ENCODE measurements around the gene SNTG2. TPM values are rescaled to one million over a fixed set of nuclear protein-coding genes. Genes with fewer than 3 reads are reported as not detected.

SNTG2 gene
- total RNA-seq, 5 donors from 2014 or later (not counting 1 experiment from before 2014, with no cell fraction given) = 0.86 to 4.8 (median 2.7) TPM

DNA sequence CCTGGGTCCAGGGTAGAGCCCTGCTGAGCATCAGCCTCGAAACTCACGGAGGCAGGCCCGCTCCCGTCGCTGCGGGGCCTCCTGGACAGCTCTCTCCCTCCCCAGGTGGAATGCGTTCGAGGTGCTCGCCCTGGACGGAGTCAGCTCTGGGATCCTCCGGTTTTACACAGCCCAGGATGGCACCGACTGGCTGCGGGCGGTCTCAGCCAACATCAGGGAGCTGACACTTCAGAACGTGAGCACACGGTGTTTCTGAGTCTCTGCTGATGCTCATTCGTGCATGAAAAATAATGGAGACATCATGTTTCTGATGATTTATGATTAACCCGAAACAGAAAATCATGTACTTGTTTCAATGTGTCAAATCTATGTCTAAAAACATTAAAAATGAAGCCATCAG is 287.1 kb downstream of the SNTG2 start:
- H3K36me3 ChIP-seq (ENCODE audit: control insufficient read depth in 2 of 2, extremely low read depth in 1 of 2, insufficient read depth in 1 of 2, low read length in 1 of 2) = no peaks in the 10 kb centered on the region
- peaks cover 0 to 4% of the 10 kb centered on the region in 2 experiments for H3K27me3 ChIP-seq (replicated peaks in 1 of 2; ENCODE audit: control insufficient read depth in 2 of 2, extremely low read depth in 1 of 2, insufficient read depth in 2 of 2, low read length in 1 of 2)
- ATAC-seq (replicated peaks in 1 of 4) = no peak
- ChIA-PET POLR2A (no interaction called here), CTCF (no interaction called here)
- 85% methylated on average over 18 of the region's 18 CpGs for whole genome bisulfite sequencing (ENCODE audit: insufficient coverage)
- Mint-ChIP-seq H3K36me3 (no peaks in the 10 kb centered on the region), H3K27me3 (no peaks in the 10 kb centered on the region), H3K9me3 (no peaks in the 10 kb centered on the region), H3K4me3 (no peak overlapping the region), H3K4me1 (no peaks in the 10 kb centered on the region), H3K27ac (no peak overlapping the region)
- no peak for DNase-seq
- H3K9me3 ChIP-seq = no peaks in the 10 kb centered on the region
- no peak overlapping the region for H3K27ac ChIP-seq (ENCODE audit: low read length)
- H3K4me3 ChIP-seq (ENCODE audit: control insufficient read depth in 1 of 2, extremely low read depth in 1 of 2, low read length in 1 of 2) = no peak overlapping the region
- H3K4me1 ChIP-seq (ENCODE audit: control insufficient read depth in 1 of 2, extremely low read depth in 1 of 2, insufficient read depth in 2 of 2, low read length in 2 of 2) = no peaks in the 10 kb centered on the region

DNA sequence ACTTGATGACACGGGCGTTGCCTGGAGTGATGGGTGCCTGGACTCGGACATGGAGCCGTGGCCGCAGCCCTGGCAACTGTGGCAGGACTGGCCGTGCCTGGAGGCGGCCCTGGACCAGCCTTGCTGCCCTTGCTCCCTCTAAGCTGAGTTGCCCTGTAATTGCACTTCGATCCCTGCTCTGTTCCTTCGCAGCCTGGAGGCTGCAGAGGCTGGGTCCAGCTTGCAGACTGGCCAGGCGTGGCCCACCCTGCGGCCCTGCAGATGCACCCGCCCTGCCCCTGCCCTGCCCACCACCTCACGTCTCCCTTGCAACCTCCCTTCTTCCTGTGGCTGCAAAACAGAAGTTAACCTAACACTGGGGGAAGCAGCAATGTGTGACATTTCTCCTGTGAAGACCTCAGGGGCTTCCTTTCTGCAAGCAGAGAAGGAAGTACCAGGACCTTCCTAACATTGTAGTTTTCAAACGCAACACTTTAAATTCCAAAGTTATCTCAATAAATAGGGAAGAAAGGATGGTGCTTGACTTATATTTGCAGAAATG is 288.0 kb downstream of the SNTG2 start:
- Histone ChIP-seq H3K9me3 (no peaks in the 10 kb centered on the region), H3K4me1 (ENCODE audit: control insufficient read depth in 1 of 2, extremely low read depth in 1 of 2, insufficient read depth in 2 of 2, low read length in 2 of 2) (no peaks in the 10 kb centered on the region), H3K4me3 (ENCODE audit: control insufficient read depth in 1 of 2, extremely low read depth in 1 of 2, low read length in 1 of 2) (no peak overlapping the region), H3K27ac (ENCODE audit: low read length) (no peak overlapping the region), H3K27me3 (replicated peaks in 1 of 2; ENCODE audit: control insufficient read depth in 2 of 2, extremely low read depth in 1 of 2, insufficient read depth in 2 of 2, low read length in 1 of 2) (peaks cover 0 to 6% of the 10 kb centered on the region in 2 experiments), H3K36me3 (ENCODE audit: control insufficient read depth in 2 of 2, extremely low read depth in 1 of 2, insufficient read depth in 1 of 2, low read length in 1 of 2) (no peaks in the 10 kb centered on the region)
- no peaks in the 10 kb centered on the region for H3K9me3 Mint-ChIP-seq
- CTCF ChIA-PET = no interaction called here
- POLR2A ChIA-PET = no interaction called here
- H3K27ac Mint-ChIP-seq = no peak overlapping the region
- DNase-seq (no peak), ATAC-seq (replicated peaks in 1 of 4) (no peak)
- H3K36me3 Mint-ChIP-seq = no peaks in the 10 kb centered on the region
- no peak overlapping the region for H3K4me3 Mint-ChIP-seq
- no peaks in the 10 kb centered on the region for H3K4me1 Mint-ChIP-seq
- 70% methylated on average over 13 of the region's 14 CpGs for WGBS (ENCODE audit: insufficient coverage)
- no peaks in the 10 kb centered on the region for H3K27me3 Mint-ChIP-seq

DNA sequence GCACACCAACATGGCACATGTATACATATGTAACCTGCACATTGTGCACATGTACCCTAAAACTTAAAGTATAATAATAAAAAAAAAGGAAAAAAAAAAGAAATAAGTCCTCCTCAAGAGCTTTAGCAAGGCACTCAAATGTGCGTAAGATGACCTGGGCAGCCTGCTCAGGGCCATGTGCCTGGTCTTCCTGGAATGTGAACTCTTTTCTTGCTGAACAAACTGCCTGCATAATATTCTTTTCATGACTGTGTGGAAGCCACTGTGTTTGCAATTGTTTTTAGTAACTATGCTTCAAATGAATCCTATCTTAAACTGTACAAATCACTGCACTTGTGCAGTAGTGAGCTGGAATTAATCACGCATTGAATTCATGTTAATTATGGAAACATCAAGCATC is 294.5 kb downstream of the SNTG2 start:
- peaks cover 0 to 4% (median 2%) of the 10 kb centered on the region in 3 donors for H3K4me1 Mint-ChIP-seq
- H3K36me3 ChIP-seq (ENCODE audit: control insufficient read depth in 2 of 2, extremely low read depth in 1 of 2, insufficient read depth in 1 of 2, low read length in 1 of 2) = no peaks in the 10 kb centered on the region
- POLR2A ChIA-PET = interaction anchor here in 1 of 2 donors (0.7 kb wide), 1 partner anchor 120 kb away, joined by 6 read pairs; no protein-coding TSS in a partner anchor
- ATAC-seq (replicated peaks in 1 of 4) = no peak
- no peaks in the 10 kb centered on the region for H3K9me3 Mint-ChIP-seq
- H3K27me3 Mint-ChIP-seq = peaks cover 0 to 2% of the 10 kb centered on the region in 2 donors
- no peaks in the 10 kb centered on the region for H3K4me1 ChIP-seq (ENCODE audit: control insufficient read depth in 1 of 2, extremely low read depth in 1 of 2, insufficient read depth in 2 of 2, low read length in 2 of 2)
- H3K36me3 Mint-ChIP-seq = no peaks in the 10 kb centered on the region
- H3K9me3 ChIP-seq = no peaks in the 10 kb centered on the region
- no peak overlapping the region for H3K4me3 ChIP-seq (ENCODE audit: control insufficient read depth in 1 of 2, extremely low read depth in 1 of 2, low read length in 1 of 2)
- no CpG with 5 or more reads among the region's 2 CpGs for WGBS (ENCODE audit: insufficient coverage)
- H3K27me3 ChIP-seq (replicated peaks in 1 of 2; ENCODE audit: control insufficient read depth in 2 of 2, extremely low read depth in 1 of 2, insufficient read depth in 2 of 2, low read length in 1 of 2) = peaks cover 0 to 5% of the 10 kb centered on the region in 2 experiments
- CTCF ChIA-PET = no interaction called here
- no peak overlapping the region for H3K27ac Mint-ChIP-seq
- H3K4me3 Mint-ChIP-seq = no peak overlapping the region
- no peak overlapping the region for H3K27ac ChIP-seq (ENCODE audit: low read length)
- DNase-seq = no peak

DNA sequence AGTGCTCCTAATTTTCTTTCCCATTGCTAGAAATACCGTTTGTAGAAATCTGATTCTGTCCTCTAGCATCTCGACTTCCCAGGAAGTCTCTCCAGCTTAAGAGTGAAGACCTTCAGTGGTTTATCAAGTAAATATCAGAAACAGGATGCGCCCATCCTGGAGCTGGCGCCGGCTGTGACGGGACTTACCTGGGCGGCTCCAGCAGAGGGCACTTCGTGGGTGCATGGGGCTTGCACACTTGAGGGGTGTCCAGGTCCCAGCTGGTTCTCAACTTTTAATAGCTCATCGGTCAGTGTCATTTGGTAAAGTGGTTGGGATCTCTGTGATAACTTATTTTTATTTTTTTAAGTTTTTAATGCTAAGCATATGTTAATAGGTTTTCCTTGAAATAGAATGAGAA is 295.6 kb downstream of the SNTG2 start:
- Mint-ChIP-seq H3K4me3 (no peak overlapping the region), H3K27me3 (peaks cover 0 to 4% of the 10 kb centered on the region in 2 donors), H3K4me1 (peaks cover 0 to 9% (median 9%) of the 10 kb centered on the region in 3 donors), H3K36me3 (no peaks in the 10 kb centered on the region), H3K9me3 (no peaks in the 10 kb centered on the region), H3K27ac (no peak overlapping the region)
- 79% methylated on average over 8 of the region's 9 CpGs for WGBS (ENCODE audit: insufficient coverage)
- Histone ChIP-seq H3K4me1 (ENCODE audit: control insufficient read depth in 1 of 2, extremely low read depth in 1 of 2, insufficient read depth in 2 of 2, low read length in 2 of 2) (no peaks in the 10 kb centered on the region), H3K27me3 (replicated peaks in 1 of 2; ENCODE audit: control insufficient read depth in 2 of 2, extremely low read depth in 1 of 2, insufficient read depth in 2 of 2, low read length in 1 of 2) (peaks cover 0 to 6% of the 10 kb centered on the region in 2 experiments), H3K9me3 (no peaks in the 10 kb centered on the region), H3K4me3 (ENCODE audit: control insufficient read depth in 1 of 2, extremely low read depth in 1 of 2, low read length in 1 of 2) (no peak overlapping the region), H3K27ac (ENCODE audit: low read length) (no peak overlapping the region), H3K36me3 (ENCODE audit: control insufficient read depth in 2 of 2, extremely low read depth in 1 of 2, insufficient read depth in 1 of 2, low read length in 1 of 2) (no peaks in the 10 kb centered on the region)
- no peak for DNase-seq
- ChIA-PET CTCF (no interaction called here), POLR2A (no interaction called here)
- no peak for ATAC-seq (replicated peaks in 1 of 4)

DNA sequence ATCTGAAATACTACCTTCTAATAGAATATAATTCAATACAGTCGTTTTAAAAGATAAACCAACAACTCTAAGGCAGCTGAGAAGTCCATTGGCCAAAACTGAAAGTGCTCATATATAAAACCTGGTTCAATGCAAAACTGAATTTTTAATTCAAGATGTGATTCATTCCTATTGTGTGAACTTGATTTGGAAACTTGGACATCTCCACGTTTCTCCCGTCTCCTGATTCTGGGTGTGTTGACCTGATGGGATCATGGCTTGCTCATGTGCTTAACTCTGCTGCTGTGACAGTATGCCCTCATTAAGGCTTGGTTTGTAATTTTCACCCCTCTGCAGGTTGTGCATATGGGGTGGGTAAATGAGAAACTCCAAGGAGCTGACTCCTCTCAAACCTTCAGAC is 296.3 kb downstream of the SNTG2 start:
- no peaks in the 10 kb centered on the region for H3K9me3 Mint-ChIP-seq
- no peaks in the 10 kb centered on the region for H3K36me3 Mint-ChIP-seq
- Histone ChIP-seq H3K27ac (ENCODE audit: low read length) (no peak overlapping the region), H3K36me3 (ENCODE audit: control insufficient read depth in 2 of 2, extremely low read depth in 1 of 2, insufficient read depth in 1 of 2, low read length in 1 of 2) (no peaks in the 10 kb centered on the region), H3K9me3 (no peaks in the 10 kb centered on the region), H3K4me3 (ENCODE audit: control insufficient read depth in 1 of 2, extremely low read depth in 1 of 2, low read length in 1 of 2) (no peak overlapping the region), H3K4me1 (ENCODE audit: control insufficient read depth in 1 of 2, extremely low read depth in 1 of 2, insufficient read depth in 2 of 2, low read length in 2 of 2) (no peaks in the 10 kb centered on the region), H3K27me3 (replicated peaks in 1 of 2; ENCODE audit: control insufficient read depth in 2 of 2, extremely low read depth in 1 of 2, insufficient read depth in 2 of 2, low read length in 1 of 2) (peaks cover 0 to 11% of the 10 kb centered on the region in 2 experiments)
- H3K4me1 Mint-ChIP-seq = peaks cover 0 to 9% (median 9%) of the 10 kb centered on the region in 3 donors
- ATAC-seq (replicated peaks in 1 of 4) (no peak), DNase-seq (no peak)
- POLR2A ChIA-PET = no interaction called here
- CTCF ChIA-PET = no interaction called here
- no peak overlapping the region for H3K4me3 Mint-ChIP-seq
- WGBS (ENCODE audit: insufficient coverage) = no CpG with 5 or more reads among the region's 3 CpGs
- peaks cover 4% of the 10 kb centered on the region in 2 donors for H3K27me3 Mint-ChIP-seq
- no peak overlapping the region for H3K27ac Mint-ChIP-seq

DNA sequence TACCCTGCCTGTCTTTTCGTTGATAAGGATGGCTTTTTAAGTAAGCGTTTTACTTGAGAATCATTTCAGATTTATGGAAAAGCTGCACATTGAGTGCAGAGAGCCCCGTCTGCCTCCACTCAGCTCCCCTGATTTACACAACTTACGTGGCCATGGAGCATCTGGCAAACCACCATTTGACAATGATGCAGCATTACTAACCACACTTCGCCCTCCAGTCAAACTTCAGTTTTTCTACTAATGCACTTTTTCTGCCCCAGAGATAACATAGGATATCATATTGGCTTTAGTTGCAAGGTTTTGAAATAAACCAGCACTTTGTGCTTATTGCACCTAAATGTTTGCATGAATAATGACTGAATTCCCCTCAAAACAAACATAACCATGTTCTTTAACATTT is 297.5 kb downstream of the SNTG2 start:
- WGBS (ENCODE audit: insufficient coverage) = 50% methylated on average over 4 of the region's 5 CpGs
- ATAC-seq (replicated peaks in 1 of 4) (no peak), DNase-seq (no peak)
- Histone ChIP-seq H3K4me3 (ENCODE audit: control insufficient read depth in 1 of 2, extremely low read depth in 1 of 2, low read length in 1 of 2) (no peak overlapping the region), H3K9me3 (no peaks in the 10 kb centered on the region), H3K36me3 (ENCODE audit: control insufficient read depth in 2 of 2, extremely low read depth in 1 of 2, insufficient read depth in 1 of 2, low read length in 1 of 2) (no peaks in the 10 kb centered on the region), H3K4me1 (ENCODE audit: control insufficient read depth in 1 of 2, extremely low read depth in 1 of 2, insufficient read depth in 2 of 2, low read length in 2 of 2) (no peaks in the 10 kb centered on the region), H3K27ac (ENCODE audit: low read length) (no peak overlapping the region), H3K27me3 (replicated peaks in 1 of 2; ENCODE audit: control insufficient read depth in 2 of 2, extremely low read depth in 1 of 2, insufficient read depth in 2 of 2, low read length in 1 of 2) (peaks cover 0 to 10% of the 10 kb centered on the region in 2 experiments)
- H3K36me3 Mint-ChIP-seq = no peaks in the 10 kb centered on the region
- peaks cover 4 to 8% of the 10 kb centered on the region in 2 donors for H3K27me3 Mint-ChIP-seq
- no peak overlapping the region for H3K4me3 Mint-ChIP-seq
- no peaks in the 10 kb centered on the region for H3K9me3 Mint-ChIP-seq
- H3K27ac Mint-ChIP-seq = no peak overlapping the region
- peaks cover 0 to 9% (median 9%) of the 10 kb centered on the region in 3 donors for H3K4me1 Mint-ChIP-seq
- ChIA-PET POLR2A (no interaction called here), CTCF (no interaction called here)

Measured in T-cell (primary cell).